ENCODE measurements around the gene CPXM2.

CPXM2 gene

GRCh38 chr10:123869020-123869414 lies 22.6 kb downstream of the CPXM2 start:
- DNase-seq (ENCODE audit: low read depth) = no peak

- DNase-seq (ENCODE audit: low read depth) = no peak
Observed at GRCh38 chr10:123868038-123869019, 23.3 kb downstream of the CPXM2 start.

GRCh38 chr10:123865880-123866279 lies 25.7 kb downstream of the CPXM2 start:
- no peak for DNase-seq (ENCODE audit: low read depth)

GRCh38 chr10:123865350-123865749 lies 26.3 kb downstream of the CPXM2 start:
- no peak for DNase-seq (ENCODE audit: low read depth)

GRCh38 chr10:123864923-123865322 lies 26.7 kb downstream of the CPXM2 start:
- DNase-seq (ENCODE audit: low read depth) = no peak

- no peak for DNase-seq (ENCODE audit: low read depth)
Observed at GRCh38 chr10:123863721-123864482, 27.7 kb downstream of the CPXM2 start.

- DNase-seq (ENCODE audit: low read depth) = no peak
Observed at GRCh38 chr10:123863183-123863575, 28.4 kb downstream of the CPXM2 start.

- no peak for DNase-seq (ENCODE audit: low read depth)
Observed at GRCh38 chr10:123862421-123863182, 29.0 kb downstream of the CPXM2 start.

GRCh38 chr10:123860856-123861255 lies 30.8 kb downstream of the CPXM2 start:
- no peak for DNase-seq (ENCODE audit: low read depth)

GRCh38 chr10:123860209-123860608 lies 31.4 kb downstream of the CPXM2 start:
- no peak for DNase-seq (ENCODE audit: low read depth)

- no peak for DNase-seq (ENCODE audit: low read depth)
Observed at GRCh38 chr10:123859653-123860050, 32.0 kb downstream of the CPXM2 start.

GRCh38 chr10:123858907-123859652 lies 32.5 kb downstream of the CPXM2 start:
- DNase-seq (ENCODE audit: low read depth) = no peak

- no peak for DNase-seq (ENCODE audit: low read depth)
Observed at GRCh38 chr10:123858077-123858681, 33.4 kb downstream of the CPXM2 start.

GRCh38 chr10:123857616-123858015 lies 34.0 kb downstream of the CPXM2 start:
- no peak for DNase-seq (ENCODE audit: low read depth)

GRCh38 chr10:123855008-123855684 lies 36.5 kb downstream of the CPXM2 start:
- no peak for DNase-seq (ENCODE audit: low read depth)

GRCh38 chr10:123854498-123854897 lies 37.1 kb downstream of the CPXM2 start:
- DNase-seq (ENCODE audit: low read depth) = no peak

GRCh38 chr10:123854003-123854402 lies 37.6 kb downstream of the CPXM2 start:
- no peak for DNase-seq (ENCODE audit: low read depth)

GRCh38 chr10:123852411-123852951 lies 39.1 kb downstream of the CPXM2 start:
- no peak for DNase-seq (ENCODE audit: low read depth)

GRCh38 chr10:123848564-123849457 lies 42.8 kb downstream of the CPXM2 start:
- no peak for DNase-seq (ENCODE audit: low read depth)

Data from stimulated activated CD8-positive, alpha-beta memory T cell treated with anti-CD3 and anti-CD28 coated beads, Interleukin-4, amount 100 ng/mL, for 24 hours (primary cell).